H1 (cell line): Measurements from ENCODE around the gene TIGIT. TPM values are rescaled to one million over a fixed set of nuclear protein-coding genes. Genes with fewer than 3 reads are reported as not detected.

Experiments
- CTCF ChIA-PET: fragments of 300-600 bp; sonication (Branson Sonifier 250); formaldehyde crosslinking; loops from one replicate; lab custom pipeline; 2021; ENCODE audit not compliant: partially characterized antibody; lab: Charles Lee
- POLR2A ChIA-PET: fragments of 300-600 bp; sonication (Branson Sonifier 250); formaldehyde crosslinking; loops from one replicate; lab custom pipeline; 2021; ENCODE audit warnings: inconsistent platforms; ENCODE audit not compliant: partially characterized antibody; lab: Charles Lee
- DNase-seq, 2 experiments: peaks; one replicate each; pipeline versions ENCODE4 v3.0.0 to v3.0.0-alpha.2; 2010 to 2022; ENCODE audit warnings: low spot score in 2 of 2, low read depth in 1 of 2, mixed read lengths in 1 of 2
- FAIRE-seq: peaks from 2 replicates; lab custom pipeline; 2011; peaks lifted over from hg19 to GRCh38; lab: Jason Lieb, UNC
- H2AFZ ChIP-seq: 2 replicates; pipeline ENCODE4 v1.8.1; 2012; ENCODE audit warnings: low read length, inconsistent platforms
- H2AK5ac ChIP-seq: 2 replicates; pipeline ENCODE4 v1.6.1; 2013; ENCODE audit warnings: low read depth, low read length
- H2BK120ac ChIP-seq: replicated peaks from 2 replicates; pipeline ENCODE3; 2013; ENCODE audit warnings: low read depth, low read length, inconsistent platforms
- H2BK12ac ChIP-seq: 2 replicates; pipeline ENCODE4 v1.6.1; 2013; ENCODE audit warnings: low read depth, low read length
- H2BK15ac ChIP-seq: 2 replicates; pipeline ENCODE4 v1.6.1; 2013; ENCODE audit warnings: low read length
- H2BK20ac ChIP-seq: 2 replicates; pipeline ENCODE4 v1.6.1; 2013; ENCODE audit warnings: low read length
- H2BK5ac ChIP-seq: 2 replicates; pipeline ENCODE4 v1.6.1; 2013; ENCODE audit warnings: low read depth, low read length
- H3K14ac ChIP-seq: 2 replicates; pipeline ENCODE4 v1.6.1; 2013; ENCODE audit warnings: inconsistent platforms; ENCODE audit not compliant: insufficient read length
- H3K18ac ChIP-seq: 2 replicates; pipeline ENCODE4 v1.6.1; 2013; ENCODE audit warnings: low read length; ENCODE audit errors: extremely low read depth
- H3K23ac ChIP-seq: 2 replicates; pipeline ENCODE4 v1.6.1; 2013; ENCODE audit warnings: inconsistent platforms; ENCODE audit not compliant: insufficient read length
- H3K23me2 ChIP-seq: 2 replicates; pipeline ENCODE4 v1.6.1; 2013; ENCODE audit warnings: low read depth, low read length
- H3K27ac ChIP-seq: 2 replicates; pipeline ENCODE4 v1.6.1; 2011; ENCODE audit warnings: low read depth, low read length, inconsistent platforms
- H3K27me3 ChIP-seq, 4 experiments: replicated peaks in 1 of 4; 1 replicate in 1 of 4; 2 replicates in 3 of 4; pipeline versions ENCODE4 v1.6.1 to v1.8.1; 2011 to 2013; ENCODE audit warnings: low read length in 3 of 4, mild to moderate bottlenecking in 3 of 4, inconsistent platforms in 2 of 4, mixed read lengths in 2 of 4, moderate library complexity in 1 of 4; ENCODE audit not compliant: control insufficient read depth in 3 of 4, insufficient read depth in 3 of 4; ENCODE audit errors: extremely low read depth in 1 of 4
- H3K36me3 ChIP-seq, 4 experiments: 2 replicates each; pipeline versions ENCODE4 v1.6.1 to v1.8.1; 2011 to 2013; ENCODE audit warnings: mild to moderate bottlenecking in 4 of 4, low read length in 3 of 4, moderate library complexity in 2 of 4, control low read depth in 1 of 4, inconsistent platforms in 1 of 4; ENCODE audit not compliant: insufficient read depth in 4 of 4, control insufficient read depth in 2 of 4
- H3K4ac ChIP-seq: replicated peaks from 2 replicates; pipeline ENCODE3; 2013; ENCODE audit warnings: low read length, low read depth, mixed read lengths, inconsistent platforms; ENCODE audit not compliant: insufficient read length
- H3K4me1 ChIP-seq, 4 experiments: replicated peaks in 1 of 4; 1 replicate in 1 of 4; 2 replicates in 3 of 4; pipeline versions ENCODE4 v1.6.1 to v1.8.1; 2011 to 2013; ENCODE audit warnings: low read length in 3 of 4, inconsistent platforms in 2 of 4, mixed read lengths in 1 of 4; ENCODE audit not compliant: insufficient read depth in 4 of 4, control insufficient read depth in 3 of 4
- H3K4me2 ChIP-seq, 2 experiments: 2 replicates each; pipeline versions ENCODE4 v1.6.1 to v1.8.1; 2011 to 2013; ENCODE audit warnings: low read depth in 2 of 2, low read length in 2 of 2, control low read depth in 1 of 2, inconsistent platforms in 1 of 2, mild to moderate bottlenecking in 1 of 2; ENCODE audit not compliant: insufficient read depth in 1 of 2
- H3K4me3 ChIP-seq, 4 experiments: fragments of 200-600, 300-600 bp in 1 of 4; sonication (generic), shearing (Covaris generic), sonication (Bioruptor Twin) in 1 of 4; 2 replicates each; pipeline versions ENCODE4 v1.5.1 to v1.8.1; 2011 to 2016; ENCODE audit warnings: low read length in 4 of 4, low read depth in 3 of 4, control low read depth in 2 of 4, inconsistent platforms in 2 of 4, mild to moderate bottlenecking in 2 of 4, mixed read lengths in 1 of 4, moderate library complexity in 1 of 4; ENCODE audit not compliant: insufficient read depth in 2 of 4; ENCODE audit errors: extremely low read depth in 1 of 4
- H3K56ac ChIP-seq: replicated peaks from 2 replicates; pipeline ENCODE3; 2013; ENCODE audit warnings: low read depth, mild to moderate bottlenecking, mixed read lengths, low read length, inconsistent platforms; ENCODE audit not compliant: insufficient read length
- H3K79me1 ChIP-seq: 2 replicates; pipeline ENCODE4 v1.6.1; 2013; ENCODE audit warnings: low read depth, low read length, control low read depth
- H3K79me2 ChIP-seq, 2 experiments: 2 replicates each; pipeline versions ENCODE4 v1.6.1 to v1.8.1; 2012 to 2013; ENCODE audit warnings: low read length in 2 of 2, mild to moderate bottlenecking in 2 of 2, inconsistent platforms in 1 of 2; ENCODE audit not compliant: insufficient read depth in 2 of 2, control insufficient read depth in 1 of 2
- H3K9ac ChIP-seq, 4 experiments: replicated peaks in 1 of 4; 1 replicate in 1 of 4; 2 replicates in 3 of 4; pipeline versions ENCODE4 v1.6.1 to v1.8.1; 2011 to 2013; ENCODE audit warnings: low read depth in 3 of 4, low read length in 3 of 4, control low read depth in 2 of 4, mild to moderate bottlenecking in 2 of 4, moderate library complexity in 2 of 4, inconsistent platforms in 1 of 4; ENCODE audit errors: extremely low read depth in 1 of 4
- H3K9me3 ChIP-seq, 2 experiments: 2 replicates each; pipeline versions ENCODE4 v1.6.1 to v1.8.1; 2012 to 2013; ENCODE audit warnings: mild to moderate bottlenecking in 2 of 2, moderate library complexity in 2 of 2, control low read depth in 1 of 2, inconsistent platforms in 1 of 2, low read depth in 1 of 2, low read length in 1 of 2, mixed read lengths in 1 of 2; ENCODE audit not compliant: insufficient read depth in 2 of 2
- H4K20me1 ChIP-seq, 2 experiments: replicated peaks in 1 of 2; 2 replicates each; pipeline versions ENCODE3 to v1.8.1; 2011 to 2013; ENCODE audit warnings: inconsistent platforms in 2 of 2, low read length in 2 of 2, mild to moderate bottlenecking in 1 of 2; ENCODE audit not compliant: insufficient read depth in 2 of 2, control insufficient read depth in 1 of 2
- H4K5ac ChIP-seq: 2 replicates; pipeline ENCODE4 v1.6.1; 2013; ENCODE audit warnings: low read length, low read depth, mixed read lengths, inconsistent platforms; ENCODE audit not compliant: insufficient read length
- H4K8ac ChIP-seq: 2 replicates; pipeline ENCODE4 v1.8.0; 2013; ENCODE audit warnings: mild to moderate bottlenecking, moderate library complexity, low read length, inconsistent platforms; ENCODE audit not compliant: insufficient read depth; ENCODE audit errors: extremely low read depth
- H4K91ac ChIP-seq: replicated peaks from 2 replicates; pipeline ENCODE3; 2013; ENCODE audit warnings: low read length, mixed read lengths, inconsistent platforms; ENCODE audit not compliant: insufficient read length
- FOSL1 ChIP-seq: IDR thresholded peaks from 2 replicates; pipeline ENCODE4 v1.6.1; 2011; ENCODE audit warnings: mild to moderate bottlenecking, low read depth, low read length, moderate library complexity; ENCODE audit not compliant: insufficient read depth
- KDM5A ChIP-seq: fragments of 200-600 bp; IDR thresholded peaks from 2 replicates; pipeline ENCODE4 v1.7.1; 2012; ENCODE audit warnings: mild to moderate bottlenecking, low read length, inconsistent platforms, mixed read lengths
- MAFK ChIP-seq: IDR thresholded peaks from 2 replicates; pipeline ENCODE4 v1.6.1; 2012; ENCODE audit warnings: low read depth, mild to moderate bottlenecking, improper control_type of control experiment, low read length
- PHF8 ChIP-seq: fragments of 200-600 bp; sonication (generic); conservative IDR thresholded peaks from 2 replicates; pipeline ENCODE4 v1.7.1; 2012; ENCODE audit warnings: low read depth, mild to moderate bottlenecking, inconsistent platforms, low read length, moderate library complexity
- RNF2 ChIP-seq: fragments of 200-900, 300-1000 bp; sonication (generic); IDR thresholded peaks from 2 replicates; pipeline ENCODE4 v1.7.1; 2016; ENCODE audit warnings: borderline replicate concordance, low read depth, mild to moderate bottlenecking, antibody characterized with exemption, low read length; ENCODE audit not compliant: poor library complexity, severe bottlenecking; ENCODE audit errors: missing control alignments
- SAP30 ChIP-seq: fragments of 300-600 bp; sonication (generic); IDR thresholded peaks from 2 replicates; pipeline ENCODE4 v1.7.1; 2012; ENCODE audit warnings: low read length, moderate library complexity, mild to moderate bottlenecking, inconsistent platforms; ENCODE audit not compliant: insufficient read depth, insufficient replicate concordance
- SIRT6 ChIP-seq: IDR thresholded peaks from one replicate; pipeline ENCODE4 v1.7.1; 2012; ENCODE audit warnings: low read length, inconsistent platforms
- TBP ChIP-seq: IDR thresholded peaks from 2 replicates; pipeline ENCODE4 v1.6.1; 2011; ENCODE audit warnings: low read depth, low read length, improper control_type of control experiment
- YY1 ChIP-seq: IDR thresholded peaks from 2 replicates; pipeline ENCODE4 v1.6.1; 2011; ENCODE audit warnings: low read depth, mild to moderate bottlenecking, low read length
- ZNF274 ChIP-seq: IDR thresholded peaks from 2 replicates; pipeline ENCODE4 v1.7.0; 2012; ENCODE audit warnings: low read length, borderline replicate concordance; ENCODE audit errors: extremely low read depth
- WGBS, 2 experiments: shearing (Covaris generic) in 1 of 2; methylation state at CpG; one replicate each; pipeline versions ENCODE4 v1.1.6 to v1.1.7; 2013 to 2015; ENCODE audit warnings: low lambda C conversion rate in 2 of 2, mixed read lengths in 2 of 2, inconsistent platforms in 1 of 2, low coverage in 1 of 2, missing lambda C conversion rate in 1 of 2; ENCODE audit not compliant: insufficient replicate concordance in 2 of 2, insufficient coverage in 1 of 2, insufficient read length in 1 of 2; ENCODE audit errors: extremely low coverage in 1 of 2, missing lambda C conversion rate in 1 of 2; 5-methylcytosine and 5-hydroxymethylcytosine counted together
- polyA plus RNA-seq, 7 experiments: library from polyadenylated mRNA; depleted of rRNA in 3 of 7; stranded (reverse) in 5 of 7; unstranded in 2 of 7; fragments of >200 nt in 5 of 7; fragments of 200-250 nt in 2 of 7; gene quantifications; 1 replicate in 5 of 7; 2 replicates in 1 of 7; 4 replicates in 1 of 7; pipeline versions ENCODE4 v1.2.1 to v1.2.3, GENCODE V29; 2011 to 2013; ENCODE audit warnings: missing spikeins in 2 of 7, mixed read lengths in 2 of 7
- total RNA-seq: library from RNA; stranded (reverse); fragmentation: NEBNext Ultra II Directional; extraction: Animal tissue kit (Norgen Biotek cat#: 25700); gene quantifications from 2 replicates; pipeline ENCODE4 v1.2.1, GENCODE V29; 2021

Gene TIGIT
- total and polyA plus RNA-seq, 2 of the 8 experiments (the other 6 are each of a cell fraction or from before 2014, with no cell fraction given) = 0.02 TPM; not detected in 1

- no peak overlapping the region for H3K18ac ChIP-seq
- no peak overlapping the region for H4K8ac ChIP-seq
- no peak overlapping the region for H2BK5ac ChIP-seq
- ChIA-PET CTCF (interaction anchor here (0.6 to 4.1 kb wide), 5 partner anchors 13 to 773 kb away, joined by 3 to 15 read pairs (median 4); no protein-coding TSS in a partner anchor), POLR2A (no interaction called here)
- H4K91ac ChIP-seq = no peak overlapping the region
- no peaks in the 10 kb centered on the region for H3K79me2 ChIP-seq
- no peaks in the 10 kb centered on the region for H3K79me1 ChIP-seq
- FAIRE-seq = no peak
- DNase-seq = no peak
- H3K23me2 ChIP-seq = no peaks in the 10 kb centered on the region
- H3K4me2 ChIP-seq = no peak overlapping the region
- H3K4me3 ChIP-seq = no peak overlapping the region
- H3K9me3 ChIP-seq = no peaks in the 10 kb centered on the region
- H3K36me3 ChIP-seq = no peaks in the 10 kb centered on the region
- no peak overlapping the region for H2BK120ac ChIP-seq
- no peak overlapping the region for H4K5ac ChIP-seq
- no peak overlapping the region for H3K9ac ChIP-seq
- no peak overlapping the region for H2BK12ac ChIP-seq
- no peak overlapping the region for H3K27ac ChIP-seq
- WGBS, 2 experiments = 82% methylated on average over 2 of the region's 2 CpGs; no CpG with 5 or more reads in 1 of the 2 experiments
- H2BK20ac ChIP-seq = no peak overlapping the region
- no peak overlapping the region for H3K14ac ChIP-seq
- no peak overlapping the region for H2AK5ac ChIP-seq
- TF ChIP-seq SIRT6 (no peak), PHF8 (no peak), ZNF274 (no peak), TBP (no peak), SAP30 (no peak), YY1 (no peak), RNF2 (no peak), KDM5A (no peak), MAFK (no peak), FOSL1 (no peak)
- H4K20me1 ChIP-seq = no peaks in the 10 kb centered on the region
- peaks cover 2 to 4% (median 3%) of the 10 kb centered on the region in 4 experiments; a peak in 4 of 7 replicates for H3K4me1 ChIP-seq
- H3K23ac ChIP-seq = no peak overlapping the region
- no peaks in the 10 kb centered on the region for H3K27me3 ChIP-seq
- no peak overlapping the region for H3K4ac ChIP-seq
- no peak overlapping the region for H3K56ac ChIP-seq
- no peak overlapping the region for H2BK15ac ChIP-seq
- H2AFZ ChIP-seq = no peak overlapping the region
Measured at GRCh38 chr3:114313426-114313825, 19.6 kb downstream of the TIGIT start.
